Measurements from ENCODE around the gene SUPT7L.

- TF ChIP-seq PAX5 (IDR thresholded peaks at IDR 0.05; ENCODE audit: insufficient read depth, low read length, severe bottlenecking) (no peak), POLR2AphosphoS5 (IDR thresholded peaks at IDR 0.05; ENCODE audit: low read depth, low read length) (no peak), POLR2A (IDR thresholded peaks at IDR 0.05; ENCODE audit: low read depth, low read length) (no peak), SPI1 (IDR thresholded peaks at IDR 0.05; ENCODE audit: low read depth, low read length) (no peak), TAF1 (IDR thresholded peaks at IDR 0.05; ENCODE audit: low read depth, low read length) (no peak), POU2F2 (IDR thresholded peaks at IDR 0.05; ENCODE audit: low read depth, low read length) (no peak)
Observed at GRCh38 chr2:27647737-27648136, 15.7 kb downstream of the SUPT7L start.

All from GM12891 (cell line).